ENCODE measurements around the gene ARHGAP19. TPM values are rescaled to one million over a fixed set of nuclear protein-coding genes. Genes with fewer than 3 reads are reported as not detected.

The ARHGAP19 gene
- total and polyA plus RNA-seq, 9 of the 15 experiments (the other 6 are each of a cell fraction or from before 2014, with no cell fraction given) = 14.8 to 49.5 (median 26.8) TPM

DNA sequence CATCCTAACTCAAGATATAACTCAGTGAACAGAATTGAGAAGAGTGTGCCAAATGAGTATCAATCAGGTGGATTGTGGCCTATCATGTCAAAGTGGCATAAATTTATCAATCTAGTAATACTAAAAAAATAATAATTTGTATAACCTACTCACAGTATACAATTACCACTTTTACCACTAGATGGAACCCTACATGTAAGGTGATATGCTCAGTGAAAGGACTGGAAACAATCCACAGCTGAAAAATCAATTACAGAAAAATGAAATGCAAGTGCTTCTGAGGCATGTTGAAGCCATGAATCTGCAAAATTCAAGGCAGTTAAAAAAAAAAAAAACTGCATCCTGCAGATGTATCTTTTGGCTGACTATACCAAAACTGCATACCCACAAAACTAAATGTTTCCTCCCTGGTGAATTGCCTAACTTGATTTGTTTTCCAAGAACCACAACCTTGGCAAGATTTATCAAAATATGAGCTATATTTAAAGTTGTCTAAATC is 13.9 kb downstream of the ARHGAP19 start (continued):
- TF ChIP-seq, protein P1, sequence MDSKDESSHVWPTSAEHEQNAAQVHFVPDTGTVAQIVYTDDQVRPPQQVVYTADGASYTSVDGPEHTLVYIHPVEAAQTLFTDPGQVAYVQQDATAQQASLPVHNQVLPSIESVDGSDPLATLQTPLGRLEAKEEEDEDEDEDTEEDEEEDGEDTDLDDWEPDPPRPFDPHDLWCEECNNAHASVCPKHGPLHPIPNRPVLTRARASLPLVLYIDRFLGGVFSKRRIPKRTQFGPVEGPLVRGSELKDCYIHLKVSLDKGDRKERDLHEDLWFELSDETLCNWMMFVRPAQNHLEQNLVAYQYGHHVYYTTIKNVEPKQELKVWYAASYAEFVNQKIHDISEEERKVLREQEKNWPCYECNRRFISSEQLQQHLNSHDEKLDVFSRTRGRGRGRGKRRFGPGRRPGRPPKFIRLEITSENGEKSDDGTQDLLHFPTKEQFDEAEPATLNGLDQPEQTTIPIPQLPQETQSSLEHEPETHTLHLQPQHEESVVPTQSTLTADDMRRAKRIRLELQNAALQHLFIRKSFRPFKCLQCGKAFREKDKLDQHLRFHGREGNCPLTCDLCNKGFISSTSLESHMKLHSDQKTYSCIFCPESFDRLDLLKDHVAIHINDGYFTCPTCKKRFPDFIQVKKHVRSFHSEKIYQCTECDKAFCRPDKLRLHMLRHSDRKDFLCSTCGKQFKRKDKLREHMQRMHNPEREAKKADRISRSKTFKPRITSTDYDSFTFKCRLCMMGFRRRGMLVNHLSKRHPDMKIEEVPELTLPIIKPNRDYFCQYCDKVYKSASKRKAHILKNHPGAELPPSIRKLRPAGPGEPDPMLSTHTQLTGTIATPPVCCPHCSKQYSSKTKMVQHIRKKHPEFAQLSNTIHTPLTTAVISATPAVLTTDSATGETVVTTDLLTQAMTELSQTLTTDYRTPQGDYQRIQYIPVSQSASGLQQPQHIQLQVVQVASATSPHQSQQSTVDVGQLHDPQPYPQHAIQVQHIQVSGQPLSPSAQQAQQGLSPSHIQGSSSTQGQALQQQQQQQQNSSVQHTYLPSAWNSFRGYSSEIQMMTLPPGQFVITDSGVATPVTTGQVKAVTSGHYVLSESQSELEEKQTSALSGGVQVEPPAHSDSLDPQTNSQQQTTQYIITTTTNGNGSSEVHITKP (IDR thresholded peaks at IDR 0.05; ENCODE audit: partially characterized antibody) = peak; percentile 14
- no peak for TF ChIP-seq ZFP36 (IDR thresholded peaks at IDR 0.05; ENCODE audit: low read depth, low read length, partially characterized antibody)
- TF ChIP-seq, protein P2, sequence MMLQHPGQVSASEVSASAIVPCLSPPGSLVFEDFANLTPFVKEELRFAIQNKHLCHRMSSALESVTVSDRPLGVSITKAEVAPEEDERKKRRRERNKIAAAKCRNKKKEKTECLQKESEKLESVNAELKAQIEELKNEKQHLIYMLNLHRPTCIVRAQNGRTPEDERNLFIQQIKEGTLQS (IDR thresholded peaks at IDR 0.05) = no peak
- TF ChIP-seq, protein P2 (CRISPR knock-in tag; conservative IDR thresholded peaks at IDR 0.05) = no peak
- peak; percentile 40; the same call in 1 of the 2 replicates for TF ChIP-seq MAFK (IDR thresholded peaks at IDR 0.05; ENCODE audit: low read length)
- TF ChIP-seq, protein P3, sequence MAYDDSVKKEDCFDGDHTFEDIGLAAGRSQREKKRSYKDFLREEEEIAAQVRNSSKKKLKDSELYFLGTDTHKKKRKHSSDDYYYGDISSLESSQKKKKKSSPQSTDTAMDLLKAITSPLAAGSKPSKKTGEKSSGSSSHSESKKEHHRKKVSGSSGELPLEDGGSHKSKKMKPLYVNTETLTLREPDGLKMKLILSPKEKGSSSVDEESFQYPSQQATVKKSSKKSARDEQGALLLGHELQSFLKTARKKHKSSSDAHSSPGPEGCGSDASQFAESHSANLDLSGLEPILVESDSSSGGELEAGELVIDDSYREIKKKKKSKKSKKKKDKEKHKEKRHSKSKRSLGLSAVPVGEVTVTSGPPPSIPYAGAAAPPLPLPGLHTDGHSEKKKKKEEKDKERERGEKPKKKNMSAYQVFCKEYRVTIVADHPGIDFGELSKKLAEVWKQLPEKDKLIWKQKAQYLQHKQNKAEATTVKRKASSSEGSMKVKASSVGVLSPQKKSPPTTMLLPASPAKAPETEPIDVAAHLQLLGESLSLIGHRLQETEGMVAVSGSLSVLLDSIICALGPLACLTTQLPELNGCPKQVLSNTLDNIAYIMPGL (CRISPR knock-in tag; IDR thresholded peaks at IDR 0.05) = no peak
- no peak for TF ChIP-seq MCM7 (IDR thresholded peaks at IDR 0.05)
- TF ChIP-seq, protein P4, sequence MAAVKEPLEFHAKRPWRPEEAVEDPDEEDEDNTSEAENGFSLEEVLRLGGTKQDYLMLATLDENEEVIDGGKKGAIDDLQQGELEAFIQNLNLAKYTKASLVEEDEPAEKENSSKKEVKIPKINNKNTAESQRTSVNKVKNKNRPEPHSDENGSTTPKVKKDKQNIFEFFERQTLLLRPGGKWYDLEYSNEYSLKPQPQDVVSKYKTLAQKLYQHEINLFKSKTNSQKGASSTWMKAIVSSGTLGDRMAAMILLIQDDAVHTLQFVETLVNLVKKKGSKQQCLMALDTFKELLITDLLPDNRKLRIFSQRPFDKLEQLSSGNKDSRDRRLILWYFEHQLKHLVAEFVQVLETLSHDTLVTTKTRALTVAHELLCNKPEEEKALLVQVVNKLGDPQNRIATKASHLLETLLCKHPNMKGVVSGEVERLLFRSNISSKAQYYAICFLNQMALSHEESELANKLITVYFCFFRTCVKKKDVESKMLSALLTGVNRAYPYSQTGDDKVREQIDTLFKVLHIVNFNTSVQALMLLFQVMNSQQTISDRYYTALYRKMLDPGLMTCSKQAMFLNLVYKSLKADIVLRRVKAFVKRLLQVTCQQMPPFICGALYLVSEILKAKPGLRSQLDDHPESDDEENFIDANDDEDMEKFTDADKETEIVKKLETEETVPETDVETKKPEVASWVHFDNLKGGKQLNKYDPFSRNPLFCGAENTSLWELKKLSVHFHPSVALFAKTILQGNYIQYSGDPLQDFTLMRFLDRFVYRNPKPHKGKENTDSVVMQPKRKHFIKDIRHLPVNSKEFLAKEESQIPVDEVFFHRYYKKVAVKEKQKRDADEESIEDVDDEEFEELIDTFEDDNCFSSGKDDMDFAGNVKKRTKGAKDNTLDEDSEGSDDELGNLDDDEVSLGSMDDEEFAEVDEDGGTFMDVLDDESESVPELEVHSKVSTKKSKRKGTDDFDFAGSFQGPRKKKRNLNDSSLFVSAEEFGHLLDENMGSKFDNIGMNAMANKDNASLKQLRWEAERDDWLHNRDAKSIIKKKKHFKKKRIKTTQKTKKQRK (IDR thresholded peaks at IDR 0.05; ENCODE audit: borderline replicate concordance, low read depth, low read length) = no peak
- TF ChIP-seq, protein P5, sequence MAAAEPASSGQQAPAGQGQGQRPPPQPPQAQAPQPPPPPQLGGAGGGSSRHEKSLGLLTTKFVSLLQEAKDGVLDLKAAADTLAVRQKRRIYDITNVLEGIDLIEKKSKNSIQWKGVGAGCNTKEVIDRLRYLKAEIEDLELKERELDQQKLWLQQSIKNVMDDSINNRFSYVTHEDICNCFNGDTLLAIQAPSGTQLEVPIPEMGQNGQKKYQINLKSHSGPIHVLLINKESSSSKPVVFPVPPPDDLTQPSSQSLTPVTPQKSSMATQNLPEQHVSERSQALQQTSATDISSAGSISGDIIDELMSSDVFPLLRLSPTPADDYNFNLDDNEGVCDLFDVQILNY (CRISPR knock-in tag; IDR thresholded peaks at IDR 0.05) = no peak
- TF ChIP-seq, protein P6, sequence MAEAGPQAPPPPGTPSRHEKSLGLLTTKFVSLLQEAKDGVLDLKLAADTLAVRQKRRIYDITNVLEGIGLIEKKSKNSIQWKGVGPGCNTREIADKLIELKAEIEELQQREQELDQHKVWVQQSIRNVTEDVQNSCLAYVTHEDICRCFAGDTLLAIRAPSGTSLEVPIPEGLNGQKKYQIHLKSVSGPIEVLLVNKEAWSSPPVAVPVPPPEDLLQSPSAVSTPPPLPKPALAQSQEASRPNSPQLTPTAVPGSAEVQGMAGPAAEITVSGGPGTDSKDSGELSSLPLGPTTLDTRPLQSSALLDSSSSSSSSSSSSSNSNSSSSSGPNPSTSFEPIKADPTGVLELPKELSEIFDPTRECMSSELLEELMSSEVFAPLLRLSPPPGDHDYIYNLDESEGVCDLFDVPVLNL (CRISPR knock-in tag; IDR thresholded peaks at IDR 0.05; ENCODE audit: low read depth) = no peak

Measured in K562 (cell line).